HG02938 (cell line): ENCODE results near the gene MS4A7.
A peak's percentile ranks its signal among the peaks of the same experiment; 100 is the strongest.
"Not testable (repeated sequence)": the region's sequence is repeated elsewhere in the genome, so short reads cannot be mapped to it uniquely, and the experiment has no call there.

Experiments used
- ATAC-seq: cut with Tn5 transposase; IDR thresholded peaks from one replicate; pipeline ENCODE4 v1.9.1; 2021; ENCODE audit warnings: mild to moderate bottlenecking, moderate library complexity; ENCODE audit not compliant: unreplicated experiment

Gene MS4A7

GRCh38 chr11:60378354-60378753 is at the start of gene MS4A7:
TSS of gene MS4A7 (plus strand) at chr11:60378532. CDS start at chr11:60383142, 4,610 bp downstream.
- peak; percentile 87 for ATAC-seq

GRCh38 chr11:60332846-60333245 is 45.5 kb upstream of the MS4A7 start:
- ATAC-seq, result no peak

- ATAC-seq, result no peak
These were observed 44.2 kb upstream of the MS4A7 start for GRCh38 chr11:60334005-60334620.

GRCh38 chr11:60336767-60337391 is 41.5 kb upstream of the MS4A7 start:
- ATAC-seq, result no peak

GRCh38 chr11:60338053-60338452 is 40.3 kb upstream of the MS4A7 start:
- no peak for ATAC-seq

- ATAC-seq, result no peak
These were observed 39.0 kb upstream of the MS4A7 start for GRCh38 chr11:60339356-60339755.

- no peak for ATAC-seq
These were observed 35.1 kb upstream of the MS4A7 start for GRCh38 chr11:60343094-60343704.

- ATAC-seq, result no peak
These were observed 34.2 kb upstream of the MS4A7 start for GRCh38 chr11:60344146-60344545.

GRCh38 chr11:60345489-60345888 is 32.8 kb upstream of the MS4A7 start:
- ATAC-seq, result no peak

GRCh38 chr11:60347084-60347797 is 31.1 kb upstream of the MS4A7 start:
- ATAC-seq, result no peak

- no peak for ATAC-seq
These were observed 30.2 kb upstream of the MS4A7 start for GRCh38 chr11:60348116-60348515.

GRCh38 chr11:60349990-60350389 is 28.3 kb upstream of the MS4A7 start:
- ATAC-seq, result no peak

- ATAC-seq, result no peak
These were observed 20.6 kb upstream of the MS4A7 start for GRCh38 chr11:60357771-60358170.

GRCh38 chr11:60360621-60361020 is 17.7 kb upstream of the MS4A7 start:
- no peak for ATAC-seq

GRCh38 chr11:60362241-60362640 is 16.1 kb upstream of the MS4A7 start:
- ATAC-seq, result no peak

GRCh38 chr11:60363542-60364470 is 14.5 kb upstream of the MS4A7 start:
- ATAC-seq, result peak; percentile 52

- not testable (repeated sequence) for ATAC-seq
These were observed 11.9 kb upstream of the MS4A7 start for GRCh38 chr11:60366262-60366904.

- peak; percentile 90 for ATAC-seq
These were observed 11.3 kb upstream of the MS4A7 start for GRCh38 chr11:60367009-60367408.

GRCh38 chr11:60367896-60368295 is 10.4 kb upstream of the MS4A7 start:
- no peak for ATAC-seq

GRCh38 chr11:60370252-60370810 is 8.0 kb upstream of the MS4A7 start:
- no peak for ATAC-seq
